Endothelial cell of umbilical vein (primary cell): ENCODE results near the gene ACP5. TPM values are rescaled to one million over a fixed set of nuclear protein-coding genes. Genes with fewer than 3 reads are reported as not detected.

Source experiments
- BruUV-seq: library from RNA; stranded (reverse); fragments of 400-500 nt; replicated peaks from 2 replicates; lab custom pipeline; 2021; lab: Mats Ljungman, UMichigan
- CTCF ChIA-PET: fragments of 300-600, 350-600 bp; sonication (Branson Sonifier 250); formaldehyde crosslinking; loops from one replicate; lab custom pipeline; 2021; ENCODE audit warnings: antibody characterized with exemption, inconsistent platforms; lab: Charles Lee
- POLR2A ChIA-PET: fragments of 300-600, 350-600 bp; sonication (Branson Sonifier 250); formaldehyde crosslinking; loops from one replicate; lab custom pipeline; 2021; ENCODE audit warnings: antibody characterized with exemption, inconsistent platforms; lab: Charles Lee
- DNase-seq: peaks from one replicate; pipeline ENCODE4 v3.0.0-alpha.2; 2011; ENCODE audit warnings: low read depth, low spot score
- FAIRE-seq: peaks from 2 replicates; lab custom pipeline; 2011; peaks lifted over from hg19 to GRCh38; lab: Jason Lieb, UNC
- H2AFZ ChIP-seq: 2 replicates; pipeline ENCODE4 v1.6.0; 2012; ENCODE audit warnings: low read depth, low read length, control low read depth, inconsistent platforms
- H3K27ac ChIP-seq: 2 replicates; pipeline ENCODE4 v1.5.1; 2011; ENCODE audit warnings: low read depth, mild to moderate bottlenecking, control low read depth, low read length, moderate library complexity; ENCODE audit not compliant: insufficient read depth
- H3K27me3 ChIP-seq, 2 experiments: 2 replicates each; pipeline versions ENCODE4 v1.6.0 to v1.6.1; 2011; ENCODE audit warnings: low read length in 2 of 2, mixed read lengths in 1 of 2; ENCODE audit not compliant: control insufficient read depth in 2 of 2, insufficient read depth in 2 of 2
- H3K36me3 ChIP-seq, 2 experiments: 2 replicates in 1 of 2; 3 replicates in 1 of 2; pipeline ENCODE4 v1.5.1; 2011; ENCODE audit warnings: low read length in 2 of 2, mild to moderate bottlenecking in 1 of 2, moderate library complexity in 1 of 2; ENCODE audit not compliant: control insufficient read depth in 2 of 2, insufficient read depth in 2 of 2; ENCODE audit errors: extremely low read depth in 1 of 2
- H3K4me1 ChIP-seq: 3 replicates; pipeline ENCODE4 v1.5.1; 2011; ENCODE audit warnings: mild to moderate bottlenecking, low read length; ENCODE audit not compliant: control insufficient read depth, insufficient read depth; ENCODE audit errors: extremely low read depth
- H3K4me2 ChIP-seq: 2 replicates; pipeline ENCODE4 v1.6.1; 2011; ENCODE audit warnings: low read length, control low read depth, mixed read lengths; ENCODE audit not compliant: insufficient read depth
- H3K4me3 ChIP-seq, 3 experiments: fragments of 200-600 bp in 1 of 3; sonication (generic), shearing (Covaris generic) in 1 of 3; replicated peaks in 1 of 3; 2 replicates each; pipeline ENCODE4 v1.5.1; 2011 to 2016; ENCODE audit warnings: control low read depth in 3 of 3, low read length in 3 of 3, mild to moderate bottlenecking in 2 of 3, inconsistent platforms in 1 of 3, low read depth in 1 of 3, moderate library complexity in 1 of 3; ENCODE audit not compliant: insufficient read depth in 1 of 3
- H3K79me2 ChIP-seq: 2 replicates; pipeline ENCODE4 v1.6.0; 2012; ENCODE audit warnings: low read length, inconsistent platforms; ENCODE audit not compliant: control insufficient read depth, insufficient read depth
- H3K9ac ChIP-seq: replicated peaks from 2 replicates; pipeline ENCODE3; 2011; ENCODE audit warnings: low read length, control low read depth; ENCODE audit not compliant: insufficient read depth; ENCODE audit errors: extremely low read depth
- H3K9me1 ChIP-seq: replicated peaks from 3 replicates; pipeline ENCODE4 v1.6.0; 2011; ENCODE audit warnings: mild to moderate bottlenecking, low read length; ENCODE audit not compliant: control insufficient read depth, insufficient read depth; ENCODE audit errors: extremely low read depth
- H3K9me3 ChIP-seq: replicated peaks from 2 replicates; pipeline ENCODE4 v1.5.1; 2012; ENCODE audit warnings: low read length, inconsistent platforms; ENCODE audit not compliant: control insufficient read depth, insufficient read depth
- H4K20me1 ChIP-seq: replicated peaks from 2 replicates; pipeline ENCODE3; 2011; ENCODE audit warnings: mild to moderate bottlenecking, low read length; ENCODE audit not compliant: control insufficient read depth, insufficient read depth; ENCODE audit errors: extremely low read depth
- CTCF ChIP-seq, 2 donors: IDR thresholded peaks; 1 replicate in 1 of 2; 2 replicates in 1 of 2; pipeline ENCODE4 v1.5.1; 2011; ENCODE audit warnings: low read length in 2 of 2, mild to moderate bottlenecking in 2 of 2, moderate library complexity in 2 of 2, control low read depth in 1 of 2, inconsistent platforms in 1 of 2, low read depth in 1 of 2; ENCODE audit not compliant: insufficient read depth in 1 of 2; ENCODE audit errors: extremely low read depth in 1 of 2
- EZH2 ChIP-seq: IDR thresholded peaks from 2 replicates; pipeline ENCODE4 v1.6.1; 2012; ENCODE audit warnings: borderline replicate concordance, low read depth, mild to moderate bottlenecking, moderate library complexity, low read length, inconsistent platforms; ENCODE audit not compliant: severe bottlenecking
- FOS ChIP-seq: IDR thresholded peaks from 2 replicates; pipeline ENCODE4 v1.6.1; 2011; ENCODE audit warnings: mild to moderate bottlenecking, low read length, moderate library complexity, borderline replicate concordance; ENCODE audit not compliant: insufficient read depth
- GATA2 ChIP-seq: IDR thresholded peaks from 2 replicates; pipeline ENCODE4 v1.7.0; 2011; ENCODE audit warnings: low read depth, mild to moderate bottlenecking, moderate library complexity, mixed read lengths, low read length; ENCODE audit not compliant: insufficient read length, insufficient read depth
- JUN ChIP-seq: IDR thresholded peaks from 2 replicates; pipeline ENCODE4 v1.6.1; 2011; ENCODE audit warnings: borderline replicate concordance, low read depth; ENCODE audit not compliant: insufficient read length, insufficient read depth
- MAX ChIP-seq: IDR thresholded peaks from 2 replicates; pipeline ENCODE4 v1.6.1; 2011; ENCODE audit not compliant: insufficient read depth, insufficient read length
- MYC ChIP-seq: IDR thresholded peaks from one replicate; pipeline ENCODE4 v1.6.1; 2011; ENCODE audit warnings: mild to moderate bottlenecking, low read depth, low read length
- POLR2A ChIP-seq: IDR thresholded peaks from 2 replicates; pipeline ENCODE4 v1.6.1; 2012; ENCODE audit warnings: low read depth, mild to moderate bottlenecking, control low read depth, low read length
- POLR2AphosphoS5 ChIP-seq: IDR thresholded peaks from 2 replicates; pipeline ENCODE4 v1.6.1; 2012; ENCODE audit warnings: low read depth, mild to moderate bottlenecking, control low read depth, low read length, moderate library complexity; ENCODE audit not compliant: insufficient read depth
- dilution Hi-C: fragments of 300-500 bp; cut with MboI; formaldehyde crosslinking; loops from one replicate; pipeline ENCODE4 v1.15.0; 2019; ENCODE audit warnings: low sequenced_read_pairs; ENCODE audit not compliant: extremely low pct_ligation_motif_present
- intact Hi-C: fragments of 100-400 bp; cut with micrococcal nuclease; formaldehyde crosslinking; loops from one replicate; pipeline ENCODE4 v1.10.0; 2022
- polyA plus RNA-seq, 4 experiments: library from polyadenylated mRNA; depleted of rRNA in 3 of 4; stranded (reverse) in 3 of 4; unstranded in 1 of 4; fragments of >200 nt; gene quantifications; 2 replicates each; pipeline versions ENCODE4 v1.2.1 to v1.2.3, GENCODE V29; 2011 to 2012; ENCODE audit warnings: missing spikeins in 1 of 4
- total RNA-seq: library from RNA; stranded (reverse); gene quantifications from 2 replicates; pipeline ENCODE4 v1.2.3, GENCODE V29; 2021

The ACP5 gene
- total and polyA plus RNA-seq, 2 donors (not counting 3 experiments of a cell fraction or from before 2014, with no cell fraction given) = 1.3 TPM; not detected in 1

GRCh38 chr19:11597202-11598102 lies 20.0 kb upstream of the ACP5 start, which contains the start of gene ZNF627:
TSS of gene ZNF627 (plus strand) at chr19:11597483. CDS start at chr19:11597628, 145 bp downstream.
- intact Hi-C loops = loop anchor here (2.0 to 10.0 kb wide), 3 partner anchors 29 to 387 kb away; partner anchors contain the start of gene ZNF823

GRCh38 chr19:11596156-11596555 lies 18.7 kb upstream of the ACP5 start:
- no TSS peak for BruUV-seq
- DNase-seq (no peak), FAIRE-seq (peak; percentile 37)
- Histone ChIP-seq H4K20me1 (no peaks in the 10 kb centered on the region), H3K36me3 (no peaks in the 10 kb centered on the region), H3K27me3 (no peaks in the 10 kb centered on the region), H3K9me3 (no peaks in the 10 kb centered on the region), H3K79me2 (peaks cover 34% of the 10 kb centered on the region), H3K9me1 (no peaks in the 10 kb centered on the region), H3K4me1 (peaks cover 8% of the 10 kb centered on the region), H3K27ac (no peak overlapping the region), H2AFZ (peak overlapping the region; percentile 79), H3K4me2 (no peak overlapping the region), H3K9ac (no peak overlapping the region), H3K4me3 (no peak overlapping the region)
- intact Hi-C loops (loop anchor here (2.0 to 10.0 kb wide), 3 partner anchors 31 to 389 kb away; partner anchors contain the start of gene ZNF823), dilution Hi-C loops (no loop called here)
- ChIA-PET CTCF (no interaction called here), POLR2A (no interaction called here)
- TF ChIP-seq MAX = no peak
- no peak for TF ChIP-seq JUN
- TF ChIP-seq EZH2 = no peak
- no peak for TF ChIP-seq POLR2AphosphoS5
- no peak for TF ChIP-seq POLR2A
- TF ChIP-seq GATA2 = no peak
- no peak for TF ChIP-seq CTCF (IDR thresholded peaks at IDR 0.05; ENCODE audit: extremely low read depth in 1 of 2, insufficient read depth in 1 of 2, low read depth in 1 of 2, low read length in 2 of 2)
- TF ChIP-seq MYC = no peak
- no peak for TF ChIP-seq FOS

More at GRCh38 chr19:11597202-11598102, 20.0 kb upstream of the ACP5 start, which contains the start of gene ZNF627:
- Histone ChIP-seq H3K9me3 (no peaks in the 10 kb centered on the region), H4K20me1 (no peaks in the 10 kb centered on the region), H3K4me3 (peak within 1 kb of the TSS; percentile 94 to 97 (median 95)), H3K4me2 (peak within 1 kb of the TSS; percentile 76), H2AFZ (peak within 1 kb of the TSS; percentile 79), H3K4me1 (peaks cover 8% of the 10 kb centered on the region), H3K36me3 (no peaks in the 10 kb centered on the region), H3K27me3 (no peaks in the 10 kb centered on the region), H3K9me1 (no peaks in the 10 kb centered on the region), H3K27ac (peak within 1 kb of the TSS; percentile 84), H3K9ac (peak within 1 kb of the TSS; percentile 94), H3K79me2 (peaks cover 44% of the 10 kb centered on the region)
- dilution Hi-C loops = no loop called here
- TF ChIP-seq GATA2 = no peak
- peak; percentile 94 for TF ChIP-seq POLR2AphosphoS5
- TF ChIP-seq POLR2A = peak; percentile 95
- peak; percentile 97 for DNase-seq
- no TSS peak for BruUV-seq
- CTCF ChIA-PET = no interaction called here
- FAIRE-seq = peak; percentile 98
- POLR2A ChIA-PET = no interaction called here
